Measurements from ENCODE around the gene PEAR1.

GRCh38 chr1:156848461-156849150 lies 44.9 kb upstream of the PEAR1 start:
- TF ChIP-seq POLR2AphosphoS5 (IDR thresholded peaks at IDR 0.05; ENCODE audit: low read depth, low read length) (no peak), POLR2A (IDR thresholded peaks at IDR 0.05; ENCODE audit: low read depth, low read length) (no peak), POU2F2 (IDR thresholded peaks at IDR 0.05; ENCODE audit: low read depth, low read length) (no peak), PAX5 (IDR thresholded peaks at IDR 0.05; ENCODE audit: insufficient read depth, low read length, severe bottlenecking) (no peak)
